NCI-H2107 (cell line): ENCODE results near the gene ZNF865.

Source experiments
- DNase-seq: peaks from one replicate; lab custom pipeline; 2025; lab: John Stamatoyannopoulos, UW

ZNF865 gene

GRCh38 chr19:55623561-55623960 is 18.1 kb downstream of the ZNF865 start:
- DNase-seq, result no peak

- peak; percentile 88 for DNase-seq
Measured at GRCh38 chr19:55624109-55625003, 18.9 kb downstream of the ZNF865 start, which contains the start of gene ZNF784. Gene ZNF784 (minus strand): TSS chr19:55624566. CDS start chr19:55624561, 5 bp downstream.

DNA sequence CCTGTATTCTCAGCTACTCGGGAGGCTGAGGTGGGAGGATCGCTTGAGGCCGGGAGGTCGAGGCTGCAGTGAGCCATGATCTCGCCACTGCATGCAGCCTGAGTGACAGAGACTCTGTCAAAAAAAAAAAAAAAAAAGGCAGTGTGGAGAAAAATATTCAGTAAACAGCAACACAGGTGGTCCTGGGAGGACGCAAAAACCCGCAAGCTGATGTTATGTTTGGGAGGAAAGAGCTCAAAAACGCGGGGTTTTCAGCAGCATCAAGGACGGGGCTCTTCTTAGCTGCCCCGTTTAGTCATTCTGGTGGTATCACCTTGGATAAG is 19.5 kb downstream of the ZNF865 start:
- DNase-seq, result no peak

- no peak for DNase-seq
Measured at GRCh38 chr19:55626350-55626749, 20.9 kb downstream of the ZNF865 start.

DNA sequence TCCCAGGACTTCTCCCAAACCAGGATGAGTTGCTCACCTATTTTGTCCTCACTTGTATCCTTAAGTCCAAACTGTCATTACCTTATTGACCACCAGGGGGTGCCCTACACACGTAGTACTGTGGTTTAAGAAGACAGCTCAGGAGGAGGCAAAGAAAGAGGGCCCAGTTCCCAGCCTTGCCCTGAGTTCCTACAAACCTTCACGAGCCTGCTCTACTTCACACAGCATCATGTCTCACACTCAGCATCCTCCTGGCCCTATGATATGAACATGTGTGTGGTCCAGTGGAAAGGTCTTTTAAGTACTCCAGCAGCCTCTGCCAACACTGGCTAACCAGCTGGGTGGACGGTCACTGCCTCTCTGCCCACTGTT is 27.0 kb downstream of the ZNF865 start:
- peak; percentile 92 for DNase-seq

GRCh38 chr19:55633861-55634260 is 28.4 kb downstream of the ZNF865 start:
- DNase-seq, result no peak

GRCh38 chr19:55635334-55635717 is 29.9 kb downstream of the ZNF865 start:
- DNase-seq, result no peak

DNA sequence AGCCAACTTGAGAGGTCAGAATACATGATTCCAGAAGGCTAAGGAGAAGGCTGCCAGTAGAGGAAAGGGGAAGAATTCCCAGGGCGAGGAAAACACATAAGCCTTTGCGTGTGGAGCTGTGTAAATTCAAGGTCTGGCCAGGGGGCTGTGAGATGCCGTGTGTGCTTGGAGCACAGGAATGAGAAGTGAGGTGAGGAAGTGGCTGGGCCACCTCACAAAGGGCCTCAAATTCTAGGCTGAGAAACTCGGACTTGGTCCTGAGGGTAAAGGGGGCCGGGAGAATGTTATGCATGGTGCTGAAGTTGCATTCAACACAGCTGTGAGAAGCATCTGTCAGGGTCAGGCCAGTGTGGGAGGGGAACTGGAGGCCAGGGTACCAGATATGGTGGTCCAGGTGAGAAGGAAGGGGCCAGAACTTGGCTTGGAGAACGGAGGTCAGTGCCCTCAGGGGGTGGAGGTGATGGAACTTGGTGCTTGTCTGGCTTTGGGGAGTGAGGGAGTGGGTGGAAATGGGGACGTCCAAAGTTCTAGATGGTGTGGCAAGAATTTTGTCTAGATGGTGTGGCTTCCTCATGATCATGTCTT is 30.5 kb downstream of the ZNF865 start:
- DNase-seq, result no peak

GRCh38 chr19:55636723-55637122 is 31.3 kb downstream of the ZNF865 start:
- DNase-seq, result no peak

GRCh38 chr19:55637534-55637933 is 32.1 kb downstream of the ZNF865 start:
- DNase-seq, result no peak

DNA sequence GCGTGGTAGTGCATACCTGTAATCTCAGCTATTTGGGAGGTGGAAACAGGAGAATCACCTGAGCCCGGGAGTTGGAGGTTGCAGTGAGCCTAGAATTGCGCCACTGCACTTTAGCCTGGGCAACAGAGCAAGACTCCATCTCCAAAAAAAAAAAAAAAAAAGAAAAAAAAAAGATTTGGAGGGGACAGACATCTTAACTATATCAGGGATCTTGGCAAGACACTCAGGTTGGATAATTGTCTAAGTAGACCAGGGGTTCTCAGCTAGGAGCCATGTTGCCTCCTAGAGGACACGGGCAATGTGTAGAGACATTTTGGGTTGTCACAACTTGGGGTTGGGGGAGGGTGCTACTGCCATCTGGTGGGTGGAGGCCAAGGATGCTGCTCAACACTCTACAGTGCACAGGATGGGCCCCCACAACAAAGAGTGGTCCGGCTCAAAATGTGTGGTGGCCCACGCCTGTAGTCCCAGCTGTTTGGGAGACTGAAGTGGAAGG is 33.5 kb downstream of the ZNF865 start:
- DNase-seq, result no peak

GRCh38 chr19:55640043-55640576 is 34.7 kb downstream of the ZNF865 start:
- no peak for DNase-seq

- no peak for DNase-seq
Measured at GRCh38 chr19:55640577-55641425, 35.4 kb downstream of the ZNF865 start, which contains the start of gene ZNF580. Gene ZNF580 (plus strand): TSS chr19:55641002. CDS start chr19:55642509, 1,507 bp downstream.

- no peak for DNase-seq
Measured at GRCh38 chr19:55641426-55642152, 36.1 kb downstream of the ZNF865 start.

GRCh38 chr19:55642153-55643002 is 36.9 kb downstream of the ZNF865 start:
- no peak for DNase-seq

DNA sequence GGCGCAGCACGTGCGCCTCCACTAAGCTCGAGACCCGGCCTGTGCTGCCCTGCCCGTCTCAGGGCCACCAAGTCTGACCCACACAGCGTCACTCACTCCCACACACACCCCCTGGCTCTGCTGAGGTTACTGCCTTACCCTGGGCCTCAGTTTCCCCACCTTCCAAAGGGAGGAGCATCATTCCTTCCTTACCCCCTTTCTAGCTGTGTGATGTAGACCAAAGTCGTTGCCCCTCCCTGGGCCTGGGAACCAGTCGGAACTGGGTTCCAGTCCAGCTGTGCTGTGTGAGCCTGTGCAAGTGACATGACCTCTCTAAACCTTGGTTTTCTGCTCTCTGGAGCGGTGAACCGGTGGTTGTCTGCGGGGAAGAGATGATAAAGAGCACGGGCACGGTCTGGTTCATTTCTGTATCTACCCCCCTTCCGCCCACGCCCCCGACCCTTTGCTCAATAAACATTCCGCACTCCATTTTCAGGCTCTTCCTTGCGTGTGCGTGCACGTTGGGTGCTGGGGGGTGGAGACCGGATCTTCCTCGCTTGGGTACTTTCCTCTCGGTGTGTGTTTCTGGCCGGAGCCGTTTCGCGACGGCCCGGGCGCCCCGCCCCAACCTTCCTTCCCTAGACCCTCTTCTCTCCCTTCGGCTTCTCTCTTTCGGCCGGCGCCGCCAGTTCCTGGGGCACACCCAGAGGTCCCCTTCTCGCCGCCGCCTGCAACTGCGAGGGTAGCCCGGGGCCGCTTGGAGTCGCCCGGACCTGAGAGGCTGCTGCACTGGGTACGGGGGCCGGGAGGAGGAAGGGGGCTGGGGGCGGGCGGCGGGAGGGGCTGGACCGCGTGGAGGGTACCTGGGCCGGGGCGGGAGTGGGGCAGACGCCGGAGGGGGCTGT is 37.8 kb downstream of the ZNF865 start, which contains the start of gene ZNF581:
TSS of gene ZNF581 (plus strand) at position 647 of the 884 bp plus-strand sequence. CDS start 923 bp downstream, outside the sequence.
- no peak for DNase-seq

- no peak for DNase-seq
Measured at GRCh38 chr19:55643887-55644176, 38.4 kb downstream of the ZNF865 start.

- DNase-seq, result no peak
Measured at GRCh38 chr19:55644191-55644833, 38.9 kb downstream of the ZNF865 start.
